ENCODE data around the gene KCNH8. TPM values are rescaled to one million over a fixed set of nuclear protein-coding genes. Genes with fewer than 3 reads are reported as not detected.

The KCNH8 gene
- polyA plus RNA-seq, 1 donor, result 1.8 TPM

- DNase-seq, result no peak
Measured at GRCh38 chr3:19364148-19364547, 215.8 kb downstream of the KCNH8 start.

- no peak for DNase-seq
Measured at GRCh38 chr3:19365471-19365870, 217.2 kb downstream of the KCNH8 start.

DNA sequence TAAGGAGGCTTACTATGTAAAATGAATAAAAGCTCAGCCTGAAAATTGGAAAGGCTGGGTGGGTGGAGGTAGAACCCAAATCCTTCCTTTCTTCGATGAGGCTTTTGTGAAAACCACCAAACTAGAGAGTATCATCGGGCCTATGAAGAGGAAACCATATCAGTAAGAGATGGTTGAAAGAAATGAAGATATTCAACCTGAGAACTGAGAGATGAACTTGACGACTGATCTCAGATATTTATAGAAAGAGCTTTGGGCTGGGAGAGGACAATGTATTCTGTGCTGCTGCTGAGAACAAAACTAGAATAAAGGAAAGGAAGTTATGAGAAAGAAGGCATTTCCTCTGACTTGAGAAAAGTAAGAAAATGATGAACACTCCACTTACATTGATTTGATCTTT is 236.6 kb downstream of the KCNH8 start:
- DNase-seq, result no peak

DNA sequence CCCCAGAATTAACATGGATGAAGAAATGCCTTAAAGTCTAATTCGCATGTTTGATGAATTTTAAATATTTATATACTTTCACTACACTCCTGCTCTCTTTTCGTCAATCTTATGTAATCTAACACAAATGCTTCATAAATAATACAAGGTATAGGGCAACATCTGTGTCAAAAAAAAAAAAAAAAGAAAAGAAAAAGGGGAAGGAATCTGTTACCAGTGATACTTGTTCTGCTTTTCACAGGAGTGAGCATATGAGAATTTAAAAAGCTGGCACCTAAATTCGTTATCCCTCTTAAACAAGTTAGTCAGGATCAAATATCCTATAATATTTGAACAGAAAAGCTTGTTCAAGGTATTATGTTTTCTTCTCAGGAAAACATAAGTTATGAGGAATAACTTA is 243.8 kb downstream of the KCNH8 start:
- DNase-seq, result no peak

GRCh38 chr3:19394946-19395345 is 246.6 kb downstream of the KCNH8 start:
- DNase-seq, result no peak

DNA sequence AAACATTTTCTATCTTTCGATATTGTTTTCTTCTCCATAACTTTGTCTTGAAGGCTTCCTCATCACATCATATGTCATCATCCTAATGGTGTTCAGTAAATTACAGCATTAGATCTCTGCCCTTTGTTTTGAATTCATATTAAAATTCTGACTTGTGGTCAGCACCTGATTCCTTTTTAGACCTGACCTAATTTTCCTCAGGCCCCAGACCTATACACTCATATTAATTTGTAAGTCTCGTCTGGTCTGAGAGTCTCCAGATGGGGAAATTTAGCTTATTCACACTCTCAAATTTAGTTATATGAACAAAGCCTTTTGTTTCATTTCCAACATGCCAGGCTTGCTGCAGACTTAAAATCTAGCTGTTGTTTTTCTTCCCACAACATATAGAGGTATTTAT is 248.4 kb downstream of the KCNH8 start:
- DNase-seq, result no peak

DNA sequence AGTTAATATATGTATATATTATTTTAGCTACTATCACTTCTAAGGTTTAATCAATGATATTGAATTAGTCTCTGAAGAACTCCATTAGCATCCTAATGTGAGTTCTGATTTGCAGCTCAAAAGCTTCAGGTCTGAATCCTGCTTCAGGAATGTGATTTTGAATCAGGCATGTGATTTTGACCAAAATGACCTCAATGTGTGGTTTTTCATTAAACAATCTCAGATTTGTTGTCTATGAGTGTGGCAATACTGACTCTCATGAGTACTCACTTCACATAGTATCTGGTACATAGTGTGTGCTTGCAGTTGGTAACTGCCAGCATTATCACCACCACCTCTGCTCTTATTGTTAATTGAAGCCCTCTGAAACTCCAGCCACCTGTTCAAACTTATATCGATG is 251.0 kb downstream of the KCNH8 start:
- DNase-seq, result no peak

DNA sequence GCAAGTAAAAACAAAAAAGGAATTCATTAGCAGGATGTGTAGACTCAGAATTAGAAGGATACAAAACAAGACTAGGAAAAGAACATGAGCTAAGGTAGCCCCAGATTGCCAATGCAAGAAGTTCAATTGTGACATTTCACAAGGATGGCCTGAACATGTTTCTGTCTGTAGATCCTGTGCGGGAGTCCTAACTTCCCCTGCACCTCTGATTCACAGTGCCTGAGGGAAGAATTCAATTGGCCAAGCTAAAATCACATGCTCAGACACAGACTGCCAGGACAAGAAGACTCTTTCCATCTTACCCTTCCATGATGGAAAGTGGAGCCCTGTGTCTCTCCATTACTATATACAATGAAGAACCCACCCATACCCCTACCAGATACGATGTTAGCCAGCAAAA is 251.5 kb downstream of the KCNH8 start:
- DNase-seq, result no peak

- DNase-seq, result no peak
Measured at GRCh38 chr3:19420159-19420558, 271.8 kb downstream of the KCNH8 start.

DNA sequence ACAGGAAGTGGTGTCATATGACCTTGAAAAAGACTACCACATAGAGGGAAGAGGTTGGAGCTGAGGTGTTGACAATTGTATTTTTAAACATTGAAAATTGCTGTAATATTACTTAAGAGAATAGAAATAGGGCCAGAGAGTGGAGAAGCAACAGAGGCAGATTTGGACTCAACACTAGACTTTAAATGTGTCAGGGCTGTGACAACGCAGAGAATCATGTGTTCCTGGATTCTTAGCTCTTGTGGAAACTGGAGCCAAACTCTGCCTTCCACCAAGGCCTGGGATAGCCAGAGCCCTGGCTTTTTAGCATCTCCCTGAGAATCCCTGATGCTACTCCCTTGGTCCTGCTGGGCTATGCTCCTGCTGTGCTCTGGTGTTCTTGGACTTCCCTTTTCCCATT is 277.5 kb downstream of the KCNH8 start:
- DNase-seq, result no peak

GRCh38 chr3:19427422-19428149 is 279.3 kb downstream of the KCNH8 start:
- DNase-seq, result no peak

GRCh38 chr3:19428729-19429128 is 280.4 kb downstream of the KCNH8 start:
- DNase-seq, result no peak

DNA sequence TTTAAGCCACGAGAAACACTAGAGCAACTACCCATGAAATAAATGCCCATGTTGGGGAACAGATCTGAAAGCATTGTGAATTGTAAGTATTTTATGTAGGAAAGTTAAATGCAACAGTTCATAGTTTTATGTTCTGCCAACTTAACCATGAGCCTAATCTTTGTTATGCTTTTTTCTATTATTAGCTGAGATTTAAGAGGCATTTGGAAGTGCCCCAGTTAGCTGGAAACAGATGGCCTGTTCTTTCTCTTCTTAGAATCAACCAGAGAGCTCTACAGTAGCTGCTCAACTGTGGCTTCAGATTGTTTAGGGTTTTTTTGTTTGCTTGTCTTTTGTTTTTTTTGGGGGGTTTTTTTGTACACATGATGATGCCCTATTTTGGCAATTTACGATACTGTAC is 284.4 kb downstream of the KCNH8 start:
- no peak for DNase-seq

DNA sequence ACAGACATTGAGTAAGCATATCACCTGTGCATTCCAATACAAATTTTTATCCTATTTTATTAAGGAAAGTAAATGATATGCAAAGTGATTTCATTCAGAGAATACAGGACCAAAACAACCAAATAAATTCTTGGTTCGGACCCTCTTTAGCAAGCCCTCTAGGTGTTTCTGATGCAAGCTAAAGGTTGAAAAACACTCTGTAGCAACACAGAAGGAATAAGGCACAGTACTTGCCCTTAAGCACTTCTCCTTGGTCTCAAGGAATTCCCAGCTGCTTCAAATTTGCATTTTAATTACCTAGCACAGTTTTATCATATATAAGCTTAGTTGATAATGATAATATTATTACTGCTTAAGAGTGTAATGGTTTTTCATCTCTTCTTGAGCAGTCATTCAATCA is 288.4 kb downstream of the KCNH8 start:
- DNase-seq, result no peak

DNA sequence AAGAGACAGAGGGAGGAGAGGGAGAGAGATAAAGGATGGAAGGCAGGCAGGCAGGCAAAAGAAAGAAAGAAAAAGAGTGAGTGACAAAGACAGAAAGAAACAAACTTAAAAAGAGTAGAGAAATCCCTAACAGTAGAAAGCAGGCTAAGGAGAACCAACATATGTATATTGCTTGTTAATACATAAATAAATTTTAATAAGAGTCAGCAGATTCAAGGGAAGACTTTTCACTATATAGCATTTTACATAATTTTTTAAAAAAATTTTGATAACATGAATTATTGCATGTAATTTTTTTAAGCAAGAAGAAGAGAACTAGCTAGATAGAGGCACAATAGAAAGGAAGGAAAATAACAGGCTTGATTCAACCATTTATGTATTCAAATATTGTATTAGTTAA is 291.6 kb downstream of the KCNH8 start:
- DNase-seq, result no peak

GRCh38 chr3:19446138-19446537 is 297.8 kb downstream of the KCNH8 start:
- no peak for DNase-seq

- DNase-seq, result no peak
Measured at GRCh38 chr3:19446687-19447086, 298.4 kb downstream of the KCNH8 start.

DNA sequence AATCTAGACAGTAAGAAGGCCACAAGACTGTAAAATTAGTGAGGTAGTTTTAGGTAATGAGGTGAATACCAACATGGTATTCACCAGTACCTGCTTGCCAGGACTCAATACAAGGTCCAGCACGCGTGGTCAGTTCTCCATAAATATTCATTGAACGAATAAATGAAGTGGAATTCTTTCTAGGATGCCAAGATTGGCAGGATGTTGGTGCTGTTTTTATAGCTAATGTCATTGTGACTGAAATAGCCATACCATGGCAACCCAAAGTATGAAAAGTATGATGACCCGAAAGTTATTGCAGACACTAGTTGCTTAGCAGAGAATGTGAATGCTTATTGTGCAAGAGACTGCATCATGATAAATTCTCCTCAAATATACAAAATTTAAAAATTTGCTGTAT is 307.2 kb downstream of the KCNH8 start:
- DNase-seq, result no peak

GRCh38 chr3:19456738-19457137 is 308.4 kb downstream of the KCNH8 start:
- DNase-seq, result no peak

DNA sequence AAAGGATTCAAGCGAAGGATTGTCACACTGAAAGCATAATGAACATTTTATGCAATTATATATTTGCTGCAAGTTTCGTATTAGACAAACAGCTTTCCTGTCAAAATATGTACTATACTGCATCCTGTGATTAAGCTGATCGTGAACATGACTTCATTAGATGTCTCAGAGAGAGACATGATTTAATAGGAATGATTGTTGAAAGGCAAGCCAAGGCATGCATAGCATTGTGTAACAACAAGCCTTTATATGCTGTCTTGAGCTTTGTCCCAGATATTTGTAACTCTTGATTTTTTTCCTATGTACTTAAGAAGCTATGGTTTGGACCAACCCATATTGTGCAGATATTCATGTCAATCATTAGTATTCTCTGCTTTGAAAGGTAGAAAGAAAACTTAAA is 309.1 kb downstream of the KCNH8 start:
- no peak for DNase-seq

DNA sequence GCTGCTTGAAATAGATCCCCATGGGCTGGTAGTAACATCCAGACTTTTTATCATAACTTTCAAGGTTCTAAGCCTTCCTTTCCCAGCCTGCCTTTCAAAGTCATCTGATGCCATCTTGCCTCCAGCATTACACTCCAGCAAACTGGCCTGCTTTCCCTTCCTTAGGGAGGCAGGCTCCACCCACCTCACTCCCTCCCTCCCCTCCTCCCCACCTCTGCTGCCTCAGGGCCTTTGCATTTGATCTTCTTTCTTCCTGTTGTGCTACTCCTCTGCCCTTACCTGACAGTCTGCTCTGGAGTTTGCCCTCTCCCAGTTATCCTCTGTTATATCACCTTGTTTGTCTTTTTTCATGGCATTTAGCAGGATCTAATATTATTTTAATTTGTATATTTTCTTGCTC is 319.5 kb downstream of the KCNH8 start:
- DNase-seq, result no peak

GRCh38 chr3:19471138-19471537 is 322.8 kb downstream of the KCNH8 start:
- no peak for DNase-seq

- DNase-seq, result no peak
Measured at GRCh38 chr3:19473971-19474580, 325.8 kb downstream of the KCNH8 start.

- no peak for DNase-seq
Measured at GRCh38 chr3:19476281-19476680, 328.0 kb downstream of the KCNH8 start.

Data from left kidney (tissue), 2 donors.